Measurements from ENCODE around the gene OR11H7.

DNA sequence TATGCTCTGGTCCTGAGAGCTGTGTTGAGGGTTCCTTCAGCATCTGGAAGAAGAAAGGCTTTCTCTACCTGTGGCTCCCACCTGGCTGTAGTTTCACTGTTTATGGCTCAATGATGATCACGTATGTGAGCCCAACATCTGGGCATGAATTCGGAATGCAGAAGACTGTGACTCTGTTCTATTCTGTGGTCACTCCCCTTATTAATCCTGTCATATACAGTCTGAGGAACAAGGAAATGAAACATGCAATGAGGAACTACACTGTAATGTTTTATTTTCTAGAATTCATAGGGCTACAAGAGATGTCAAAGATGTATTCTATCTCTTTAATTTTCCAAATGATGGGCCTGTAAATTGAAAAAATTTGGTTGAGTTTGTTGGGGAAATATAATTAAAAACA is 48.9 kb upstream of the OR11H7 start:
- TF ChIP-seq, protein P1, sequence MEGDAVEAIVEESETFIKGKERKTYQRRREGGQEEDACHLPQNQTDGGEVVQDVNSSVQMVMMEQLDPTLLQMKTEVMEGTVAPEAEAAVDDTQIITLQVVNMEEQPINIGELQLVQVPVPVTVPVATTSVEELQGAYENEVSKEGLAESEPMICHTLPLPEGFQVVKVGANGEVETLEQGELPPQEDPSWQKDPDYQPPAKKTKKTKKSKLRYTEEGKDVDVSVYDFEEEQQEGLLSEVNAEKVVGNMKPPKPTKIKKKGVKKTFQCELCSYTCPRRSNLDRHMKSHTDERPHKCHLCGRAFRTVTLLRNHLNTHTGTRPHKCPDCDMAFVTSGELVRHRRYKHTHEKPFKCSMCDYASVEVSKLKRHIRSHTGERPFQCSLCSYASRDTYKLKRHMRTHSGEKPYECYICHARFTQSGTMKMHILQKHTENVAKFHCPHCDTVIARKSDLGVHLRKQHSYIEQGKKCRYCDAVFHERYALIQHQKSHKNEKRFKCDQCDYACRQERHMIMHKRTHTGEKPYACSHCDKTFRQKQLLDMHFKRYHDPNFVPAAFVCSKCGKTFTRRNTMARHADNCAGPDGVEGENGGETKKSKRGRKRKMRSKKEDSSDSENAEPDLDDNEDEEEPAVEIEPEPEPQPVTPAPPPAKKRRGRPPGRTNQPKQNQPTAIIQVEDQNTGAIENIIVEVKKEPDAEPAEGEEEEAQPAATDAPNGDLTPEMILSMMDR (IDR thresholded peaks at IDR 0.05) = no peak
- TF ChIP-seq POLR2A (IDR thresholded peaks at IDR 0.05) = no peak
